Glutamatergic neuron (in vitro differentiated cells): ENCODE measurements around the gene SUMO4. TPM values are rescaled to one million over a fixed set of nuclear protein-coding genes. Genes with fewer than 3 reads are reported as not detected.
"Not testable (repeated sequence)": the region's sequence is repeated elsewhere in the genome, so short reads cannot be mapped to it uniquely, and the experiment has no call there.

Experiments used
- DNase-seq: peaks from one replicate; pipeline ENCODE4 v3.0.0; 2022
- H3K27ac Mint-ChIP-seq: one replicate; pipeline ENCODE4 v1.8.0; 2020; ENCODE audit warnings: mild to moderate bottlenecking, mixed read lengths, inconsistent platforms; ENCODE audit not compliant: unreplicated experiment
- H3K27me3 Mint-ChIP-seq: one replicate; pipeline ENCODE4 v1.8.0; 2020; ENCODE audit warnings: mild to moderate bottlenecking, moderate library complexity, mixed read lengths, inconsistent platforms; ENCODE audit not compliant: unreplicated experiment
- H3K36me3 Mint-ChIP-seq: one replicate; pipeline ENCODE4 v1.8.0; 2020; ENCODE audit warnings: mild to moderate bottlenecking, mixed read lengths, inconsistent platforms; ENCODE audit not compliant: unreplicated experiment
- H3K4me1 Mint-ChIP-seq: one replicate; pipeline ENCODE4 v1.8.0; 2020; ENCODE audit warnings: mild to moderate bottlenecking, low read depth, mixed read lengths, inconsistent platforms; ENCODE audit not compliant: unreplicated experiment
- H3K4me3 Mint-ChIP-seq: one replicate; pipeline ENCODE4 v1.8.0; 2020; ENCODE audit warnings: mild to moderate bottlenecking, mixed read lengths, inconsistent platforms; ENCODE audit not compliant: unreplicated experiment
- H3K9me3 Mint-ChIP-seq: one replicate; pipeline ENCODE4 v1.8.0; 2020; ENCODE audit warnings: mild to moderate bottlenecking, moderate library complexity, mixed read lengths, inconsistent platforms; ENCODE audit not compliant: unreplicated experiment
- total RNA-seq: library from RNA; stranded (reverse); fragmentation: NEBNext Ultra II Directional; extraction: Animal tissue kit (Norgen Biotek cat#: 25700); gene quantifications from one replicate; pipeline ENCODE4 v1.2.1, GENCODE V29; 2021; ENCODE audit not compliant: unreplicated experiment
- TF ChIP-seq, protein P1 (sequence below): fragments of 200-600 bp; sonication (generic); IDR thresholded peaks from one replicate; pipeline ENCODE4 v1.5.0; 2021; ENCODE audit not compliant: partially characterized antibody, unreplicated experiment

The SUMO4 gene
- total RNA-seq, 1 donor from 2014 or later = 1.3 TPM

DNA sequence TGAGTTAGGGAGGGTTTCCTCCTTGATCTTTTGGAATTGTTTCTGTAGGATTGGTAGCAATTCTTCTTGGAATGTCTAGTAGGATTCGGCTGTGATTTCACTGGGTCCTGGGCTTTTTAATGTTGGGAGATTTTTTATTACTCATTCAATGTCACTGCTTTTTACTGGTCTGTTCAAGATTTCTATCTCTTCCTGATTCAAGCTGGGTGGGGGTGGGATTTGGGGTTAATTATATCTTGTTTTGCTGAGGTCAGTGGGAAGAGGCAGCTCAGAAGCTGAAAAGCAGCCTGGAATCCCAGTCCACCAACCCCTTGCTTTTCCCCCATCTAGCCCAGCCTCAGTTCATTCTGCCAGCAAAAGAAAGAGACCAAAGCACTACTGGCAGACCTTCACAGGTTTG is 39.6 kb downstream of the SUMO4 start:
- DNase-seq = no peak
- H3K4me3 Mint-ChIP-seq = no peak overlapping the region
- TF ChIP-seq, protein P1, sequence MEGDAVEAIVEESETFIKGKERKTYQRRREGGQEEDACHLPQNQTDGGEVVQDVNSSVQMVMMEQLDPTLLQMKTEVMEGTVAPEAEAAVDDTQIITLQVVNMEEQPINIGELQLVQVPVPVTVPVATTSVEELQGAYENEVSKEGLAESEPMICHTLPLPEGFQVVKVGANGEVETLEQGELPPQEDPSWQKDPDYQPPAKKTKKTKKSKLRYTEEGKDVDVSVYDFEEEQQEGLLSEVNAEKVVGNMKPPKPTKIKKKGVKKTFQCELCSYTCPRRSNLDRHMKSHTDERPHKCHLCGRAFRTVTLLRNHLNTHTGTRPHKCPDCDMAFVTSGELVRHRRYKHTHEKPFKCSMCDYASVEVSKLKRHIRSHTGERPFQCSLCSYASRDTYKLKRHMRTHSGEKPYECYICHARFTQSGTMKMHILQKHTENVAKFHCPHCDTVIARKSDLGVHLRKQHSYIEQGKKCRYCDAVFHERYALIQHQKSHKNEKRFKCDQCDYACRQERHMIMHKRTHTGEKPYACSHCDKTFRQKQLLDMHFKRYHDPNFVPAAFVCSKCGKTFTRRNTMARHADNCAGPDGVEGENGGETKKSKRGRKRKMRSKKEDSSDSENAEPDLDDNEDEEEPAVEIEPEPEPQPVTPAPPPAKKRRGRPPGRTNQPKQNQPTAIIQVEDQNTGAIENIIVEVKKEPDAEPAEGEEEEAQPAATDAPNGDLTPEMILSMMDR = no peak
- peaks cover 3% of the 10 kb centered on the region for H3K4me1 Mint-ChIP-seq
- H3K9me3 Mint-ChIP-seq = peaks cover 5% of the 10 kb centered on the region
- H3K27me3 Mint-ChIP-seq = peaks cover 2% of the 10 kb centered on the region
- no peak overlapping the region for H3K27ac Mint-ChIP-seq
- no peaks in the 10 kb centered on the region for H3K36me3 Mint-ChIP-seq

DNA sequence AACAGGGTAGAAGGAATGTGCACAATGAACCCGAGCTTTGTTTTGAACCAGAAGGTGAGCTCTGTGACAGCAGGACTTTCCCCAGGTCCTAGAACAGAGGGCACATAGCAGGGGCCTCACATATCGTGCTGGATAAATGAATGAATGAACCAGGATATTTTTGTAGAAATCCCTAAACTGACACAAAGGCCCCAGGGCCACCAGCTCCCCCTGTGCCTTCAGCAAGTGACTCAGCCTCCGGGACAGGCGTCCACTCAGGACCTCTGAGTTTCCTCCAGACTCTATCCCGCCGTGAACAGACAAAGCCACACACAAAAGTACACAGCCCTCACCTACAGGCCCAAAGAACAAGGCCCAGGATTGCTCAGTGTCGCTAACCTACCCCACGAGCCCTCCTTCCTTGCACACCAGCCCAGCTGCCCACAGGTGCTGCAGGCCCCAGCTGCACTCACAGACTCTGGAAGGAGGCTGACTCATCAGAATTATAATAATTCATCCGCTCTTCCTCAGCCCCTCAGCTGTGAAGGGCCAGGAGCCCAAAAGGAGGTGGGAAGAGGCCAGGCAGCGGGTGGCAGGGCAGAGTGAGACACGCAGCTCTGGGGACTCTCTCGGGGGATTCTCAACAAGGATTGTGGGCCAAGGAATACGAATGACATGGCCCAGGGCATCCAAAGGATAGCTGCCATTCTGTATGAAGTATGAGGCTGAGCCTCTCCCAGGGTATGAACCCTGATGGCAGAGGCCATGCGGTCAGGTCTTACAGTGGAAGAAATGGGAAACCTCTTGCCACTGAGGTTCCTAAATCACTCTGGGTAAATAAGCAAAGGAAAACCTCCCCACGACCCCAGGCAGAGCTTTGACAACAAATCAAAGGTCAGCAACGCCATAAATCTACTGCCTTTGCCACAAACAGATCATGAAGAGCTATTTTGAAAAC is 40.9 kb downstream of the SUMO4 start:
- no peak for DNase-seq
- no peak overlapping the region for H3K27ac Mint-ChIP-seq
- TF ChIP-seq, protein P1 = no peak
- H3K9me3 Mint-ChIP-seq = peaks cover 5% of the 10 kb centered on the region
- H3K4me1 Mint-ChIP-seq = peaks cover 3% of the 10 kb centered on the region
- H3K36me3 Mint-ChIP-seq = no peaks in the 10 kb centered on the region
- H3K27me3 Mint-ChIP-seq = no peaks in the 10 kb centered on the region
- no peak overlapping the region for H3K4me3 Mint-ChIP-seq

DNA sequence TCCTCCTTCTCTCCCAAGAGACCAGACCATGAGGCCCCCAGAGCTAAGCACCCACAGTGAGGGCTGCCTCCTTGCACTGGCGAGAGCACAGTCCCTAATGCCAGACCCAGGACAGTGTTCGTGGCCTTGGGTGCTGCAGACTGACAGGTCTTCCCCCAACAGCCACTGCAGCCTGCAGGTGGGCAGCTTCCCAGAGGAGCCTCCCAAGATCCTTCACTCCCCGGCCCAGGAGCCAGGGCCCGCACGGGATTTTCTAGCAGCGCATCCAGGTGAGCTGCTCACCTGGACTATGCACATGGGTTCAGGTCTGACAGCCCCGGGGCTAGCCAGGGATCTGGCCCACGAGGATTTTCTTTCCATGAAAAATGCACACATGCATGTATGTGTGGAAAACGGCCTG is 41.7 kb downstream of the SUMO4 start:
- peaks cover 3% of the 10 kb centered on the region for H3K4me1 Mint-ChIP-seq
- no peak for DNase-seq
- no peaks in the 10 kb centered on the region for H3K36me3 Mint-ChIP-seq
- peaks cover 10% of the 10 kb centered on the region for H3K9me3 Mint-ChIP-seq
- no peaks in the 10 kb centered on the region for H3K27me3 Mint-ChIP-seq
- TF ChIP-seq, protein P1 = no peak
- H3K27ac Mint-ChIP-seq = no peak overlapping the region
- no peak overlapping the region for H3K4me3 Mint-ChIP-seq

DNA sequence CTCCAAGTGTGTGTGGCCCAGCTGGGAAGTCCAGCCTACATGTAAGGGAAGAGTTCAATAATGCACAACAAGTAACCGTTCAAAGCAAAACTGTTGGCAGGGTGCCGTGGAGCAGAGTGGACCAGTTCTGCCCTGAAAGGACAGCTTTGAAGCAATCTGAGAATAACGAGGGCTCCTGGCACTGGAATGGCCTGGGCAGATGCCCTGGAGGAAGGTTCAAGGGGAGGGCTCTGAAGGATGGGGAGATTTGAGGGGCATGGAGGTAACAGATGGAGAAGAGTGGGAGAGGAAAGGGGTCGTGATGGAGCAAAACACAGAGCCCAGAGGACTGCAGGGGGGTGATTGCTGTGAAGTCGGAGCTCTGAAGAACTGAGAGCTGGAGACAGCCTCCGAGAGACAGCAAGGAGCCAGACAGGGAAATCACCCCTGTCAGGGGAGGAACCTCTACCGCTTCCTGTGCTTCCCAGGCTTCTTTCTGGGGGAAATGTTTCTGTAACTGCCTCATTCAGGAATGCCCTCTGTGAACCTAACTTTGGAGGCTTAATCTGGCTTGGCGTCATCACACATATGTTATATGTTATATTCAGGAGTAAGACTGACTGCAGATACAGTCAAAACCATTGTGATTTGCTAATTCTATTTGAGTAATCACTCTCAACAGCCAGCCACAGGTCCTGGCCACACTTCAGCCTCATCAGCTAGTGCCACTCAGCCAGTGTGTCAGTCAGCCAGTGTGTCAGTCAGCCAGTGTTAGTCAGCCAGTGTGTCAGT is 43.5 kb downstream of the SUMO4 start:
- no peaks in the 10 kb centered on the region for H3K36me3 Mint-ChIP-seq
- peaks cover 2% of the 10 kb centered on the region for H3K27me3 Mint-ChIP-seq
- TF ChIP-seq, protein P1 = no peak
- DNase-seq = no peak
- H3K4me1 Mint-ChIP-seq = peaks cover 3% of the 10 kb centered on the region
- H3K9me3 Mint-ChIP-seq = peaks cover 5% of the 10 kb centered on the region
- no peak overlapping the region for H3K4me3 Mint-ChIP-seq
- no peak overlapping the region for H3K27ac Mint-ChIP-seq

DNA sequence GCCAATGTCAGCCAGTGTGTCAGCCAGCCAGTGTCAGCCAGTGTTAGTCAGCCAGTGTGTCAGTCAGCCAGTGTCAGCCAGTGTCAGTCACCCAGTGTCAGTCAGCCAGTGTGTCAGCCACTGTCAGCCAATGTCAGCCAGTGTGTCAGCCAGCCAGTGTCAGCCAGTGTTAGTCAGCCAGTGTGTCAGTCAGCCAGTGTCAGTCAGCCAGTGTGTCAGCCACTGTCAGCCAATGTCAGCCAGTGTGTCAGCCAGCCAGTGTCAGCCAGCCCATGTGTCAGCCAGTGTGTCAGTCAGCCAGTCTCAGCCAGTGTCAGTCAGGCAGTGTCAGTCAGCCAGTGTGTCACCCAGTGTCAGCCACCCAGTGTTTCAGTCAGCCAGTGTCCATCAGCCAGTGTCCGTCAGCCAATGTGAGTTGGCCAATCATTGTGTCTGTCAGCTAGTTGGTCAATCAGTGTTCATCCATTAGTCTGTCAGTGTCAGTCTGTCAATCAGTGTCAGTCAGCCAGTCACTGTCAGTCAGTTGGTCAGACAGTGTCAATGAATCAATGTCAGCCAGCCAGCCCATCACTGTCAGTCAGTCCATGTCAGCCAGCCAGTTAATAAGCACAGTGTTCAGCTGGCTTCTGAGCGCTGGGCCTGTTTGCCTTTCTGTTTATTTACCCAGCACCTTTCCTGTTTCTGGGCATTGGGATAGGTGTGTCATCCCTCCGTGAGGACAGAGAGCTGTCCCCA is 44.5 kb downstream of the SUMO4 start:
- not testable (repeated sequence) for H3K4me1 Mint-ChIP-seq, H3K36me3 Mint-ChIP-seq, H3K4me3 Mint-ChIP-seq, DNase-seq, H3K27me3 Mint-ChIP-seq, H3K27ac Mint-ChIP-seq, H3K9me3 Mint-ChIP-seq
